Subcutaneous abdominal adipose tissue (tissue), 5 donors: ENCODE results near the gene STX17.
"Not testable (repeated sequence)": the region's sequence is repeated elsewhere in the genome, so short reads cannot be mapped to it uniquely, and the experiment has no call there.

Experiments
- H3K27ac ChIP-seq: one replicate; pipeline ENCODE4 v1.7.0; 2013; ENCODE audit warnings: low read depth, mild to moderate bottlenecking, inconsistent platforms, low read length, moderate library complexity
- H3K27me3 ChIP-seq, 5 donors: one replicate each; pipeline ENCODE4 v1.7.0; 2013; ENCODE audit warnings: low read length in 5 of 5, inconsistent platforms in 1 of 5; ENCODE audit not compliant: control insufficient read depth in 5 of 5, insufficient read depth in 4 of 5
- H3K36me3 ChIP-seq, 5 donors: one replicate each; pipeline ENCODE4 v1.7.0; 2013; ENCODE audit warnings: low read length in 5 of 5; ENCODE audit not compliant: control insufficient read depth in 5 of 5, insufficient read depth in 5 of 5
- H3K4me1 ChIP-seq, 5 donors: one replicate each; pipeline ENCODE4 v1.7.0; 2013; ENCODE audit warnings: low read length in 5 of 5, mild to moderate bottlenecking in 3 of 5, moderate library complexity in 1 of 5; ENCODE audit not compliant: control insufficient read depth in 5 of 5, insufficient read depth in 5 of 5
- H3K4me3 ChIP-seq, 5 donors: one replicate each; pipeline ENCODE4 v1.7.0; 2013; ENCODE audit warnings: low read length in 5 of 5, low read depth in 1 of 5
- H3K9ac ChIP-seq, 5 donors: one replicate each; pipeline ENCODE4 v1.7.0; 2013; ENCODE audit warnings: low read length in 5 of 5, mild to moderate bottlenecking in 4 of 5, moderate library complexity in 3 of 5
- H3K9me3 ChIP-seq, 5 donors: one replicate each; pipeline ENCODE4 v1.7.0; 2013; ENCODE audit warnings: low read length in 5 of 5; ENCODE audit not compliant: control insufficient read depth in 5 of 5
- donor health status: healthy.
- donor health status: healthy.
- donor health status: healthy.
- donor health status: healthy.
- donor health status: healthy.

The STX17 gene

GRCh38 chr9:99906403-99907207 lies at the start of gene STX17:
TSS of gene STX17 (plus strand) at chr9:99906654. CDS start at chr9:99915240, 8,586 bp downstream.
- Histone ChIP-seq H3K27me3 (no peaks in the 10 kb centered on the region), H3K9me3 (no peaks in the 10 kb centered on the region), H3K4me1 (peaks cover 0 to 26% (median 16%) of the 10 kb centered on the region in 5 donors), H3K36me3 (peaks cover 0 to 2% (median 0%) of the 10 kb centered on the region in 5 donors), H3K27ac (peak within 1 kb of the TSS; percentile 92), H3K9ac (peak within 1 kb of the TSS; percentile 81 to 98 (median 96)), H3K4me3 (peak within 1 kb of the TSS; percentile 84 to 96 (median 91))

DNA sequence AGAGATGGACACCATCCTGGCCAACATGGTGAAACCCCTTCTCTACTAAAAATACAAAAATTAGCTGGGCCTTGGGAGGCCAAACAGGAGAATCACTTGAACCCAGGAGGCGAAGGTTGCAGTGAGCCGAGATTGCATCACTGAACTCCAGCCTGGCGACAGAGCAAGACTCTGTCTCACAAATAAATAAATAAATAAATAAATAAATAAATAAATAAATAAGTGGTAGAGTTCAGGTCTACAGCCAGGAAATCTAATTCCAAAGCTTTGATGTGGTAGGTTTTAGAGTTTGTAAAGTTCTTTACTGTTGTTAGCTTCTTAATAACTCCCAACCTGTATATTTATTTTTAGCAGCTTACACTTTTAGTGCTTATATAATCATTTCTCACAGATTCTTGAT lies 48.9 kb upstream of the STX17 start:
- not testable (repeated sequence) for H3K9ac ChIP-seq, H3K4me3 ChIP-seq, H3K27me3 ChIP-seq, H3K9me3 ChIP-seq, H3K36me3 ChIP-seq, H3K27ac ChIP-seq, H3K4me1 ChIP-seq

DNA sequence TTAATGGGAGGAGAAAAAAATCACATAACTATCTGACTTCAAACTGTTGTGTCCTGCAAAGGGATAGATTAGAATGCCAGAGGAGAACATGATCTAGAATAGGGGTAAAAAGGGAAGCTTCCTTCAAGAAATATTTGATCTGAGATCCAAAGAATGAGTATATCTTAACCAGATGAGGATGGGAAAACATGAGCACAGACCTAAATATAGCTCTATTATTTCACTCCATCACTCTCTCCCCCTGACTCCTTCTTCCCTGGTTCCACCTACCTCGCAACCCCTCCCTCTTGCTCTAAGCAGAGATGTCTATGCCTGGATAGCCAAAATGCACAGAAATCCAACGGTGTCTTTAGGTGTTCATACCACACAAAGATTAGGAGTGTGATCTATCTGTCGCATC lies 48.4 kb upstream of the STX17 start:
- H3K36me3 ChIP-seq = no peaks in the 10 kb centered on the region

DNA sequence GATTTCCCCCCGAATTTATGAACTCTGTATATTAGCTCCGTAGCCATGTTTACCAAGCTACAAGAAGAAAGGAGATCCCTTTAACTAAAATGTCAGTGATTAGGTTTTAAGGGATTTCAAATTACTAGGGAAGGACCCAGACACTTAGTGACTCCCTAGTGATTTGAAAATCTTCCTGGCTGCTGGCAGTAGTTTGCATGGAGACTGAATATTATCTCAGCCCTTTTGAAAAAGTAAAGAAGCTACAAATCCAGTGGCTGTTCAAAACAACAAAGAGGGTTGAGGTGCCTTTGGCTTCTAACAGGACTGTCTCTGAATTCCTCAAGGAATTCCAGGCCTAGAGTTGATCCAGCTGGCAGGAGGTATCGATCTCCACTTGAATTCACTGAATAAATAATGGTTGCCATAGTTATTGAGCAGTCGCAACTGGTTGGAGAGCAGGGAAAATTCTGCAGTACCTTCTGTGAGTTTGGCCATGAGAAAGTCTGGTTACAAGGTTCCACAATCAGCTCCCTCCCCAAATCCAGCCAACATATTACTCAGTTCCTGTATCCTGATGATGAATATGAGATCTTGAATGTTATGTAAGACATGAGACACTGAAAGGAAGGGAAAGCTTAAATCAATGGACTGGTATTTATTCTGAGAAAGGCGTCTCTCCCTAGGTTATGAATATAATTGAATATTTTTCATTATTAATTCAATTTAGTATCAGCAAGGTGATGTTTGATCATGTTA lies 47.0 kb upstream of the STX17 start:
- Histone ChIP-seq H3K27me3 (no peaks in the 10 kb centered on the region), H3K9me3 (no peaks in the 10 kb centered on the region), H3K27ac (no peak overlapping the region), H3K36me3 (peaks cover 0 to 2% (median 0%) of the 10 kb centered on the region in 5 donors), H3K4me1 (peaks cover 0 to 7% (median 3%) of the 10 kb centered on the region in 5 donors), H3K4me3 (no peak overlapping the region), H3K9ac (no peak overlapping the region)

More for the DNA sequence above, 48.4 kb upstream of the STX17 start:
- Histone ChIP-seq H3K9me3 (no peaks in the 10 kb centered on the region), H3K4me1 (peaks cover 0 to 7% (median 3%) of the 10 kb centered on the region in 5 donors), H3K27ac (no peak overlapping the region), H3K27me3 (no peaks in the 10 kb centered on the region), H3K9ac (no peak overlapping the region), H3K4me3 (no peak overlapping the region)

DNA sequence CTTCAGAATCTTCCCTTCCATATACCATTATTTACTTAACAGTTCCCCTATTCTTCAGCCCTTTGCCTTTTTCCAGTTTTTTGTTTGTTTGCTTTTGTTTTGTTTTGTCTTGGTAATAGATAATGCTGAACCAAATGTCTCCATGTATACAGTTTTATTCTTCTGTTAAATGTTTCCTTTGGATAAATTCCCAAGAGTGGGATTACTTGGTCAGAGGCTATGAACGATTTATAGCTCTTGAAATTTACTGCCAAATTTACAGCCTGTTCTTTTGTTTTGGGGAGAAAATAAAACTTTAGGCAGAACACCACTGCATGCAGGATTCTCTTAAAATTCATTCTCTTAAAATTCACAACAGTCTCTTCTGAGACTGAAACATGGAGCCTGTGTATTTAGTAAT lies 46.2 kb upstream of the STX17 start:
- H3K4me1 ChIP-seq = peaks cover 0 to 7% (median 3%) of the 10 kb centered on the region in 5 donors
- no peak overlapping the region for H3K27ac ChIP-seq
- H3K27me3 ChIP-seq = no peaks in the 10 kb centered on the region
- H3K36me3 ChIP-seq = peaks cover 0 to 2% (median 0%) of the 10 kb centered on the region in 5 donors
- no peak overlapping the region for H3K9ac ChIP-seq
- no peak overlapping the region for H3K4me3 ChIP-seq
- no peaks in the 10 kb centered on the region for H3K9me3 ChIP-seq

DNA sequence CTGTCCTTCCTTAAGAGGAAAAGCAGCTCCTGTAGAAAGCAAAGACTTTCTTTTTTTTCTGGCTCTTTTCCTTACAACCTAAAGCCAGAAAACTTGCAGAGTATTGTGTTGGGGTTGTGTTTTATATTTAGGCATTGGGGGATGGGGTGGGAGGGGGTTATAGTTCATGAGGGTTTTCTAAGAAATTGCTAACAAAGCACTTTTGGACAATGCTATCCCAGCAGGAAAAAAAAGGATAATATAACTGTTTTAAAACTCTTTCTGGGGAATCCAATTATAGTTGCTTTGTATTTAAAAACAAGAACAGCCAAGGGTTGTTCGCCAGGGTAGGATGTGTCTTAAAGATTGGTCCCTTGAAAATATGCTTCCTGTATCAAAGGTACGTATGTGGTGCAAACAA lies 42.5 kb upstream of the STX17 start:
- Histone ChIP-seq H3K27ac (no peak overlapping the region), H3K36me3 (peaks cover 0 to 2% (median 0%) of the 10 kb centered on the region in 5 donors)

GRCh38 chr9:99866398-99866797 lies 40.1 kb upstream of the STX17 start:
- Histone ChIP-seq H3K9me3 (no peaks in the 10 kb centered on the region), H3K27me3 (no peaks in the 10 kb centered on the region), H3K27ac (no peak overlapping the region), H3K4me3 (no peak overlapping the region), H3K36me3 (peaks cover 0 to 2% (median 0%) of the 10 kb centered on the region in 5 donors), H3K4me1 (no peaks in the 10 kb centered on the region), H3K9ac (no peak overlapping the region)

More for the DNA sequence above, 42.5 kb upstream of the STX17 start:
- Histone ChIP-seq H3K4me3 (no peak overlapping the region), H3K27me3 (no peaks in the 10 kb centered on the region), H3K9ac (no peak overlapping the region), H3K4me1 (peaks cover 0 to 7% (median 3%) of the 10 kb centered on the region in 5 donors), H3K9me3 (no peaks in the 10 kb centered on the region)

DNA sequence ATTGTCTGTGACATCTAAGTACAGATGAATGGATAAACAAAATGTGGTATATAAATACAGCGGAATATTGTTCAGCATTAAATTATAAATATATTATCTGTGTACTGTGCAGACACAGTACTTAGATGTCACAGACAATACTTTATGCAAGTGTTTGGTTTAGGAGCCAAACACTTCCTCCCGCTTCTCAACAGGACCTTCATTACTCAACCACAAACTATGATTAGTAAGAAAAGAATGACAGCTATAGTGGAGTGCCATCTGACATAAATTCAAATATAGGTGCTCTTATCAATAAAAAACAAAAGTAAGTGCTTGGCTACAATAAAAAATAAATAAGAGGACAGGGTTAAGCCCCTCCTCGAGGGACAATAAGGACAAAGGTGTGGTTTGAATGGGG lies 38.9 kb upstream of the STX17 start:
- Histone ChIP-seq H3K27ac (no peak overlapping the region), H3K9ac (no peak overlapping the region), H3K36me3 (peaks cover 0 to 2% (median 0%) of the 10 kb centered on the region in 5 donors), H3K27me3 (no peaks in the 10 kb centered on the region), H3K9me3 (no peaks in the 10 kb centered on the region), H3K4me1 (no peaks in the 10 kb centered on the region), H3K4me3 (no peak overlapping the region)

DNA sequence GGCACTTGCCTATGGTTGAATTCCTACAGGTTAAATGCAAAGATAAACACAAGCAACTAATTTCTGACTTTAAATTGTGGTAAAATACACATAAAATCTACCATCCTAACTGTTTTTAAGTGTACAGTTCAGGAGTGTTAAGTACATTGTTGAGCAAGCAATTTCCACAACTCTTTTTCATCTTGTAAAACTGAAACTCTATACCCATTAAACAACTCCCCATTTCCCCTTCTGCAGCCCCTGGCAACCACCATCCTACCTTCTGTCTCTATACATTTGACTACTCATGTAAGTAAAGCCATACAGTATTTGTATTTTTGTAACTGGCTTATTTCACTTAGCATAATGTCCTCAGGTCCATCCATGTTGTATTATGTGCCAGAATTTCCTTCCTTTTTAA lies 38.5 kb upstream of the STX17 start:
- Histone ChIP-seq H3K4me1 (no peaks in the 10 kb centered on the region), H3K9me3 (no peaks in the 10 kb centered on the region), H3K27me3 (no peaks in the 10 kb centered on the region), H3K9ac (no peak overlapping the region), H3K4me3 (no peak overlapping the region), H3K27ac (no peak overlapping the region), H3K36me3 (peaks cover 0 to 2% (median 0%) of the 10 kb centered on the region in 5 donors)

GRCh38 chr9:99868845-99869244 lies 37.6 kb upstream of the STX17 start:
- H3K4me3 ChIP-seq = no peak overlapping the region
- no peaks in the 10 kb centered on the region for H3K36me3 ChIP-seq
- H3K9ac ChIP-seq = no peak overlapping the region
- no peak overlapping the region for H3K27ac ChIP-seq
- H3K4me1 ChIP-seq = no peaks in the 10 kb centered on the region
- no peaks in the 10 kb centered on the region for H3K27me3 ChIP-seq
- H3K9me3 ChIP-seq = no peaks in the 10 kb centered on the region
